ENCODE measurements around the gene CMIP. TPM values are rescaled to one million over a fixed set of nuclear protein-coding genes. Genes with fewer than 3 reads are reported as not detected.

CMIP gene
- total RNA-seq, 4 donors from 2014 or later = 14.5 to 24.6 (median 21.0) TPM

DNA sequence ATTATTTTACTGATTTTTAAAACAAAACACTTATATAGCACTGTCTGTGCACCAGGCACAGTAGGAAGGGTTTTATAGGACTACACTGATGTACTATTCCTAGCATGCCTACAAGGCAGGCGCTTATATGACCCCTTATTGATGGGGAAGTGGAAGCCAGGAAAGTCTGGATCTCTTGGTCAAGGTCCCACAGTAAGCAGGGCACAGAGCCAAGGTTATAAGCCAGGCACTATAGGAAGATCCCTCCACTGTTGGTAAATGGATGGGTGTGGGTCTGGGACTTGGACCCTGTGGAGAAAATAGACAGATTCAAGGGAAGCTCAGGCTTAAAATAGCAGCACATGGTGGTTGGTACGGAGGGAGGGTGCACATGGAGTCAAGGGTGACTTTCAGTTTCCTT lies 275.4 kb downstream of the CMIP start:
- H3K9me3 ChIP-seq = no peaks in the 10 kb centered on the region
- intact Hi-C loops (cut with DNase I) = loop anchor here (5.0 kb wide), 1 partner anchor 98 kb away; no protein-coding TSS in a partner anchor
- H3K36me3 ChIP-seq = no peaks in the 10 kb centered on the region
- WGBS = 93% methylated on average over 2 of the region's 2 CpGs
- H3K27ac ChIP-seq (replicated peaks in 1 of 4) = no peak overlapping the region
- no peaks in the 10 kb centered on the region for H3K27me3 ChIP-seq
- H3K4me1 ChIP-seq = peaks cover 0 to 29% (median 24%) of the 10 kb centered on the region in 4 donors
- TF ChIP-seq, protein P1, sequence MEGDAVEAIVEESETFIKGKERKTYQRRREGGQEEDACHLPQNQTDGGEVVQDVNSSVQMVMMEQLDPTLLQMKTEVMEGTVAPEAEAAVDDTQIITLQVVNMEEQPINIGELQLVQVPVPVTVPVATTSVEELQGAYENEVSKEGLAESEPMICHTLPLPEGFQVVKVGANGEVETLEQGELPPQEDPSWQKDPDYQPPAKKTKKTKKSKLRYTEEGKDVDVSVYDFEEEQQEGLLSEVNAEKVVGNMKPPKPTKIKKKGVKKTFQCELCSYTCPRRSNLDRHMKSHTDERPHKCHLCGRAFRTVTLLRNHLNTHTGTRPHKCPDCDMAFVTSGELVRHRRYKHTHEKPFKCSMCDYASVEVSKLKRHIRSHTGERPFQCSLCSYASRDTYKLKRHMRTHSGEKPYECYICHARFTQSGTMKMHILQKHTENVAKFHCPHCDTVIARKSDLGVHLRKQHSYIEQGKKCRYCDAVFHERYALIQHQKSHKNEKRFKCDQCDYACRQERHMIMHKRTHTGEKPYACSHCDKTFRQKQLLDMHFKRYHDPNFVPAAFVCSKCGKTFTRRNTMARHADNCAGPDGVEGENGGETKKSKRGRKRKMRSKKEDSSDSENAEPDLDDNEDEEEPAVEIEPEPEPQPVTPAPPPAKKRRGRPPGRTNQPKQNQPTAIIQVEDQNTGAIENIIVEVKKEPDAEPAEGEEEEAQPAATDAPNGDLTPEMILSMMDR (IDR thresholded peaks at IDR 0.05) = no peak
- no peak for TF ChIP-seq POLR2AphosphoS5 (IDR thresholded peaks at IDR 0.05)
- no peak for TF ChIP-seq EP300 (IDR thresholded peaks at IDR 0.05)
- TF ChIP-seq POLR2A (IDR thresholded peaks at IDR 0.05; ENCODE audit: low read depth) = no peak
- no peak for DNase-seq (ENCODE audit: extremely low spot score)
- H3K4me3 ChIP-seq = no peak overlapping the region

DNA sequence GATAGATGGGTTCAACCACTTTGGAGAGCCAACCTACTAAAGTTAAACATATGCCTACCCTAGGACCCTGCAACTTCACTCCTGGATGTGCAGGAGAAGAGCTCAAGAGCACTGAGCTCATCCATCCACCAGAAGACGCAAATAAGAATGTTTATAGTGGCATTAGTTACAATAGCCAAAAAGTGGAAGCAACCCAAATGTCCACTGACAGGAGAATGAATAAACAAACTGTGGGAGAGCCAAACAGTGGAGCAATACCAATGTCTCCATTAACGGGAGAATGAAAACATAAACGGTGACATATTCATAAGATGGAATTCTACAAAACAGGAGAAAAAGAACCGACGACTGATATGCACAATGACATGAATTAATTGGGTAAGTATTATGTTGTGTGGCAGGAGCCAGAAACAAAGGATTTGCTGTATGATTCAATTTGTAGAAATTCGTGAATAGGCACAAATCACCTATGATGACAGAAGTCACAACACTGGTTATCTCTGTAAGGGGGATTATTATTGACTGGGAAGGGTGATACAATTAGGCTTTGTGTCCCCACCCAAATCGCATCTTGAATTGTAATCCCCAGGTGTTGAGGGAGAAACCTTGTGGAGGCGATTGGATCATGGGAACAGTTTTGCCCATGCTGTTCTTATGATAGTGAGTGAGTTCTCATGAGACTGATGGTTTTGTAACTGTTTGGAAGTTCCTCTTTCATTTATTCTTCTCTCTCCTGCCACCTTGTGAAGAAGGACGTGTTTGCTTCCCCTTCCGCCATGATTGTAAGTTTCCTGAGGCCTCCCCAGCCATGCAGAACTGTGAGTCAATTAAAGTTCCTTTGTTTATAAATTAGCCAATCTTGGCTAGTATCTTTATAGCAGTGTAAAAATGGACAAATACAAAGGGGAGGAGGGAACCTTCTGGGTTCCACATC lies 276.6 kb downstream of the CMIP start:
- Histone ChIP-seq H3K27ac (replicated peaks in 1 of 4) (no peak overlapping the region), H3K36me3 (no peaks in the 10 kb centered on the region), H3K4me1 (peaks cover 0 to 23% (median 15%) of the 10 kb centered on the region in 4 donors), H3K27me3 (no peaks in the 10 kb centered on the region), H3K4me3 (no peak overlapping the region), H3K9me3 (no peaks in the 10 kb centered on the region)
- intact Hi-C loops (cut with DNase I) = loop anchor here (5.0 kb wide), 1 partner anchor 99 kb away; no protein-coding TSS in a partner anchor
- 57% methylated on average over 10 of the region's 10 CpGs for WGBS
- DNase-seq (ENCODE audit: extremely low spot score) = no peak
- no peak for TF ChIP-seq POLR2AphosphoS5 (IDR thresholded peaks at IDR 0.05)
- no peak for TF ChIP-seq POLR2A (IDR thresholded peaks at IDR 0.05; ENCODE audit: low read depth)
- TF ChIP-seq, protein P1 (IDR thresholded peaks at IDR 0.05) = peak in 1 of 3 experiments; percentile 3

DNA sequence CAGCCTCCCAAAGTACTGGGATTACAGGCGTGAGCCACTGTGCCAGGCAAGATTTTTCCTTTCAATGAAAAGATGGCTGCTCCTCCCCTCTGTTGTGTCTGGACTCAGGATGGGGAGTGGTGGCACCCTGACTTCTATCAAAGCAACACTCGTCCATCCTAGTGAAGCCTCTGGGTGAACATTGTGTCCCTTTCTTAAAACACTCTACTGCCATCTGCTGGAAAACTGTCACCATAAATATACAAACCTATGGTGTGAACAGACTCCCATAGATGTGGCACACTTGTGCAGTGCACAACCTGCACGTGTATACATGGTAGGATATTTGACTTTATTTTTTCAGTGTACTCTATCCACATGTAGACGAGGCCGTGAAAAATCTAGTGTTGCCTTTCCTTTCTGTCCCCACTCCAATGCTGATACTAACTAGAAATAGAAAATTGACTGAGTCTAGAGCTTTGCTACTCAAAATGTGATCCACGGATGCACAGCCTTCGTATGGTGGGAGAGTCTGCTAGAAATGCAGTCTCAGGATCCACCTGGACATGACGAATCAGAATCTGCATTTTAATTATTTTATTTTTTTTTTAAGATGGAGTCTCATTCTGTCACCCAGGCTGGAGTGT lies 278.6 kb downstream of the CMIP start:
- TF ChIP-seq EP300 (IDR thresholded peaks at IDR 0.05) = no peak
- TF ChIP-seq, protein P1 (IDR thresholded peaks at IDR 0.05) = peak; percentile 67 to 79 (median 72)
- TF ChIP-seq POLR2AphosphoS5 (IDR thresholded peaks at IDR 0.05) = no peak
- TF ChIP-seq POLR2A (IDR thresholded peaks at IDR 0.05; ENCODE audit: low read depth) = no peak
- Histone ChIP-seq H3K4me1 (peaks cover 0 to 23% (median 15%) of the 10 kb centered on the region in 4 donors), H3K27ac (replicated peaks in 1 of 4) (no peak overlapping the region), H3K4me3 (no peak overlapping the region), H3K27me3 (no peaks in the 10 kb centered on the region), H3K36me3 (no peaks in the 10 kb centered on the region), H3K9me3 (no peaks in the 10 kb centered on the region)
- WGBS = 41% methylated on average over 8 of the region's 8 CpGs
- intact Hi-C loops (cut with DNase I) = loop anchor here (1.0 to 5.0 kb wide), 3 partner anchors 101 to 356 kb away; no protein-coding TSS in a partner anchor
- DNase-seq (ENCODE audit: extremely low spot score) = no peak

DNA sequence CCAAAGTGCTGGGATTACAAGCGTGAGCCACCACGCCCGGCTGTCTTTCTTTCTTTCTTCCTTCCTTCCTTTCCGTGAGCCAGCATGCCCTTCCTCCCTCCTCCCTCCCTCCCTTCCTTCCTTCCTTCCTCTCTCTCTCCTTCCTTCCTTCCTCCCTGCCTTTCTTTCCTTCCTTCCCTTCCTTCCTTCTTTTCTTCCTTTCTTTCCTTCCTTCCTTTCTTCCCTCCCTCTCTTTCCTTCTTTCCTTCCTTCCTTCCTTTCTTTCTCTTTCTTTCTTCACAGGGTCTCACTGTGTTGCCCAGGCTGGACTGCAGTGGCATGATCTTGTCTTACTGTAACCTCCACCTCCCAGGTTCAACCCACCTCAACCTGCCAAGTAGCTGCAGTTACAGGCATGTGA lies 283.8 kb downstream of the CMIP start:
- no peak overlapping the region for H3K27ac ChIP-seq (replicated peaks in 1 of 4)
- TF ChIP-seq POLR2A (IDR thresholded peaks at IDR 0.05; ENCODE audit: low read depth) (no peak), EP300 (IDR thresholded peaks at IDR 0.05) (no peak), POLR2AphosphoS5 (IDR thresholded peaks at IDR 0.05) (no peak)
- TF ChIP-seq, protein P1 (IDR thresholded peaks at IDR 0.05) = no peak
- no peaks in the 10 kb centered on the region for H3K36me3 ChIP-seq
- intact Hi-C loops (cut with DNase I) = no loop called here
- peaks cover 12 to 16% (median 15%) of the 10 kb centered on the region in 4 donors for H3K4me1 ChIP-seq
- H3K9me3 ChIP-seq = no peaks in the 10 kb centered on the region
- no peak for DNase-seq (ENCODE audit: extremely low spot score)
- WGBS = 68% methylated on average over 4 of the region's 4 CpGs
- H3K27me3 ChIP-seq = no peaks in the 10 kb centered on the region
- H3K4me3 ChIP-seq = no peak overlapping the region

All from esophagus muscularis mucosa (tissue), 4 donors.